Activated CD4-positive, alpha-beta T cell treated with anti-CD3 and anti-CD28 coated beads, Interleukin-2, amount 10 ng/mL, durations not matched to agents 7 days and 5 days (primary cell): ENCODE results near the gene LONRF2. TPM values are rescaled to one million over a fixed set of nuclear protein-coding genes. Genes with fewer than 3 reads are reported as not detected.
"Not testable (repeated sequence)": the region's sequence is repeated elsewhere in the genome, so short reads cannot be mapped to it uniquely, and the experiment has no call there.

ENCODE experiments used
- CTCF ChIA-PET: fragments of 350-600 bp; sonication (Branson Sonifier 250); formaldehyde crosslinking; loops from one replicate; lab custom pipeline; 2021; ENCODE audit warnings: antibody characterized with exemption; lab: Charles Lee
- POLR2A ChIA-PET: fragments of 350-600 bp; sonication (Branson Sonifier 250); formaldehyde crosslinking; loops from one replicate; lab custom pipeline; 2021; ENCODE audit warnings: antibody characterized with exemption; lab: Charles Lee
- DNase-seq: peaks from one replicate; pipeline ENCODE4 v3.0.0-alpha.2; 2020
- H3K27ac Mint-ChIP-seq: one replicate; pipeline ENCODE4 v1.8.0; 2021; ENCODE audit warnings: mild to moderate bottlenecking, moderate library complexity, mixed read lengths
- H3K27me3 Mint-ChIP-seq: one replicate; pipeline ENCODE4 v1.8.0; 2021; ENCODE audit warnings: mixed read lengths
- H3K36me3 Mint-ChIP-seq: one replicate; pipeline ENCODE4 v1.8.0; 2021; ENCODE audit warnings: low read depth, mixed read lengths
- H3K4me1 Mint-ChIP-seq: one replicate; pipeline ENCODE4 v1.8.0; 2021; ENCODE audit warnings: mixed read lengths
- H3K4me3 Mint-ChIP-seq: one replicate; pipeline ENCODE4 v1.8.0; 2021; ENCODE audit warnings: mild to moderate bottlenecking, moderate library complexity, mixed read lengths
- H3K9me3 Mint-ChIP-seq: one replicate; pipeline ENCODE4 v1.8.0; 2021; ENCODE audit warnings: mixed read lengths
- total RNA-seq, 2 experiments: library from RNA; stranded (reverse); gene quantifications; one replicate each; pipeline ENCODE4 v1.2.3, GENCODE V29; 2021

Gene LONRF2
- under 1 TPM; 0.02 TPM for total RNA-seq

GRCh38 chr2:100321866-100322820 lies at the start of gene LONRF2:
TSS of gene LONRF2 (minus strand) at chr2:100322501. CDS start at chr2:100322093, 408 bp downstream.
- H3K4me1 Mint-ChIP-seq = no peaks in the 10 kb centered on the region
- H3K9me3 Mint-ChIP-seq = peaks cover 12% of the 10 kb centered on the region
- peaks cover 2% of the 10 kb centered on the region for H3K36me3 Mint-ChIP-seq
- H3K4me3 Mint-ChIP-seq = no peak within 1 kb of the TSS
- no peak for DNase-seq
- CTCF ChIA-PET = interaction anchor here (0.6 to 1.1 kb wide), 2 partner anchors 59 to 1179 kb away, joined by 3 read pairs; no protein-coding TSS in a partner anchor
- H3K27me3 Mint-ChIP-seq = peaks cover 58% of the 10 kb centered on the region
- POLR2A ChIA-PET = no interaction called here
- no peak within 1 kb of the TSS for H3K27ac Mint-ChIP-seq

GRCh38 chr2:100367163-100367562 lies 44.9 kb upstream of the LONRF2 start:
- Mint-ChIP-seq H3K27me3 (peaks cover 32% of the 10 kb centered on the region), H3K4me1 (peaks cover 5% of the 10 kb centered on the region), H3K36me3 (no peaks in the 10 kb centered on the region), H3K27ac (peak overlapping the region; percentile 33), H3K4me3 (no peak overlapping the region), H3K9me3 (peaks cover 13% of the 10 kb centered on the region)
- no peak for DNase-seq
- ChIA-PET POLR2A (interaction anchor here (0.6 to 0.7 kb wide), 2 partner anchors 9 to 169 kb away, joined by 3 read pairs; no protein-coding TSS in a partner anchor), CTCF (no interaction called here)

DNA sequence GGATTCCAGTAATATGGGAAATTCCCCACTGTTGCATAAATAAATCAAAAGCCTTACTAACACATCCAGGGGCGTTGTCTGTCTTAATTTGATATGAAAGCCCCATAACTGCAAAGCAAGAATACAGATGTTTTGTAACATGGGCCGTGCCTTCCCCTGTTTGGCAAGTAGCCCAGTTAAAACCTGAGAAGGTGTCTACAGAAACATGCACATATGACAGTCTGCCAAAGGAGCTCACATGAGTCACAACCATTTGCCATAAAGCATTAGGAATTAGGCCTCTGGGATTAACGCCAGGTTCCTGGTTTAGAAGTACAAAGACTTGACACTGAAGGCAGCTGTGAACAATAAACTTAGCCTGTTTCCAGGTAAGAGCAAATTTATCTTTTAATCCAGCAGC lies 43.1 kb upstream of the LONRF2 start:
- Mint-ChIP-seq H3K9me3 (peaks cover 12% of the 10 kb centered on the region), H3K4me1 (peaks cover 5% of the 10 kb centered on the region), H3K4me3 (no peak overlapping the region), H3K36me3 (no peaks in the 10 kb centered on the region), H3K27ac (no peak overlapping the region), H3K27me3 (peaks cover 24% of the 10 kb centered on the region)
- ChIA-PET CTCF (no interaction called here), POLR2A (no interaction called here)
- no peak for DNase-seq

DNA sequence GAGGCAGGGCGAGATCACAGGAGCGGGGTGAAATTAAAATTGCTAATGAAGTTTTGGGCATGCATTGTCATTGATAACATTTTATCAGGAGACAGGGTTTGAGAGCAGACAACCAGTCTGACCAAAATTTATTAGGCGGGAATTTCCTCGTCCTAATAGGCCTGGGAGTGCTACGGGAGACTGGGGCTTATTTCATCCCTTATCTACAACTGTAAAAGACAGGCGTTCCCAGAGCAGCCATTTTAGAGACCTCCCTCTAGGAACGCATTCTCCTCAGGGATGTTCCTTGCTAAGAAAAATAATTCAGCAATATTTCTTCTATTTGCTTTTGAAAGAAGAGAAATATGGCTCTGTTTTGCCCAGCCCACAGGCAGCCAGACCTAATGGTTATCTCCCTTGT lies 40.0 kb upstream of the LONRF2 start:
- POLR2A ChIA-PET, H3K36me3 Mint-ChIP-seq, H3K4me1 Mint-ChIP-seq, DNase-seq, H3K4me3 Mint-ChIP-seq, CTCF ChIA-PET, H3K27me3 Mint-ChIP-seq, H3K27ac Mint-ChIP-seq: not testable (repeated sequence)
- peaks cover 11% of the 10 kb centered on the region for H3K9me3 Mint-ChIP-seq

DNA sequence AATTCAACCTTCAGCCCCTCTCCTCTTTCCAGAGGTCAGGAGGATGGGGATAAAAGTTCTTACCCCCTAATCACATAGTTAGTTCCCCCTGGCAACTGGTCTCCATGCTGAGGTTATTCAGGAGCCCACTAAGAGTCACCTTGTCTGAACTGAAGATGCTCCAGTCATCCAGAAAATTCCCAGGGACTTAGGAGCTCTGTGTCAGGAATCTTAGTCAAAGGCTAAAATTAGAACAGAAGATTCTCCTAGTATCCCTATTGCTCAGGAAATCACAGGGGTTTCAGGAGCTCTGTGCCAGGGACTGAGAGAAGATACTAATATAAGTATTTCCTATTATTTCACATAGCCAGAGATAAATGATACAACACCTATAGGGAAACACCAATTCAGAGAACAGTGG lies 37.3 kb upstream of the LONRF2 start:
- H3K4me3 Mint-ChIP-seq = no peak overlapping the region

GRCh38 chr2:100358554-100358953 lies 36.3 kb upstream of the LONRF2 start:
- Mint-ChIP-seq H3K27ac (no peak overlapping the region), H3K9me3 (peaks cover 11% of the 10 kb centered on the region), H3K27me3 (peaks cover 27% of the 10 kb centered on the region), H3K36me3 (no peaks in the 10 kb centered on the region), H3K4me1 (no peaks in the 10 kb centered on the region), H3K4me3 (no peak overlapping the region)
- ChIA-PET POLR2A (no interaction called here), CTCF (no interaction called here)
- no peak for DNase-seq

More for the DNA sequence above, 37.3 kb upstream of the LONRF2 start:
- H3K36me3 Mint-ChIP-seq = no peaks in the 10 kb centered on the region
- ChIA-PET CTCF (no interaction called here), POLR2A (no interaction called here)
- H3K4me1 Mint-ChIP-seq = no peaks in the 10 kb centered on the region
- no peak overlapping the region for H3K27ac Mint-ChIP-seq
- H3K9me3 Mint-ChIP-seq = peaks cover 11% of the 10 kb centered on the region
- H3K27me3 Mint-ChIP-seq = peaks cover 24% of the 10 kb centered on the region
- DNase-seq = no peak

DNA sequence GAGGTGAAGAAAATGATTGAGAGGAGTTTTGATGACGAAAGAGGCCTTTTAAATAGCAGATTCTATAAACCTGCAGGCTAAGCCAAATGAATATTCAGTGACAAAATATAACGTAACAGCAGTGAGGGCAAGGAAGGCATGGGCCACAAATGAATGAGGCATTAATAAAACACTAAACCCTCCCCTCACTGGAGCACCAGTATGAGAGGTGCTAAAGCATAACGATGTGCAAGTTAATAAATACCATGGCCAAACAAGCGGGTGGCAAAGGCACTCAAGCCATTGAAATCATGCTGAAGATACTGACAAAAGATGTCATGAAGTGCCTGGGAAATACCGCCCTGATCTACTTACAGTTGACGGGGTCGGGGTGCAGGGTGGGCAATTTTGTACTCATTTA lies 30.2 kb upstream of the LONRF2 start:
- Mint-ChIP-seq H3K36me3 (no peaks in the 10 kb centered on the region), H3K4me1 (no peaks in the 10 kb centered on the region), H3K27ac (no peak overlapping the region), H3K9me3 (peaks cover 2% of the 10 kb centered on the region), H3K27me3 (peaks cover 24% of the 10 kb centered on the region), H3K4me3 (no peak overlapping the region)
- no peak for DNase-seq
- POLR2A ChIA-PET = no interaction called here
- CTCF ChIA-PET = no interaction called here

- no peaks in the 10 kb centered on the region for H3K36me3 Mint-ChIP-seq
- DNase-seq = no peak
- H3K4me3 Mint-ChIP-seq = no peak overlapping the region
- H3K4me1 Mint-ChIP-seq = no peaks in the 10 kb centered on the region
- POLR2A ChIA-PET = no interaction called here
- CTCF ChIA-PET = no interaction called here
- H3K27me3 Mint-ChIP-seq = peaks cover 24% of the 10 kb centered on the region
- peaks cover 2% of the 10 kb centered on the region for H3K9me3 Mint-ChIP-seq
- no peak overlapping the region for H3K27ac Mint-ChIP-seq
These were observed 28.4 kb upstream of the LONRF2 start for GRCh38 chr2:100350661-100351185.

GRCh38 chr2:100345144-100345543 lies 22.8 kb upstream of the LONRF2 start:
- CTCF ChIA-PET = interaction anchor here (1.0 kb wide), 1 partner anchor 11 kb away, joined by 3 read pairs; no protein-coding TSS in a partner anchor
- H3K27me3 Mint-ChIP-seq = peaks cover 29% of the 10 kb centered on the region

DNA sequence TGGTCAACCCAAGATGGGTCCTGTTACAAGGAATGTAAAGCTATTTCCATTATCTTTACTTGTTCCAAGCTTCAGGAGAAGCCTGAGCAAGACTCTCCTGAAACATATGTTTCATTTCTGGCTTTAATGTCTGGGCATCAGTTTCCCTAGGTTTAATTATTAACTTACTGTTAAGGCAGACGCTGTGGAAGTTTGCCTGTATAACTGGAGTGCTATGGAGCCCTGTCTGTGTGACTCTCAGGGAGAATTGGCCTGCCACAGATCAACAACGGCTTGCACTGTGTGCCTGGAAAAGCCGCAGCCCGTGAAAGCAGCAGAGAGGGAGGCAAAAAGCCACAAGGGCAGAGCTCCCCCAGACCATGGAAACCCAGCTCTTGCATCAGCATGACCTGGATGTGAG lies 22.1 kb upstream of the LONRF2 start:
- no peak overlapping the region for H3K27ac Mint-ChIP-seq
- no peak for DNase-seq
- CTCF ChIA-PET = interaction anchor here (1.0 to 1.4 kb wide), 2 partner anchors 11 to 13 kb away, joined by 3 read pairs; no protein-coding TSS in a partner anchor
- POLR2A ChIA-PET = no interaction called here
- H3K4me1 Mint-ChIP-seq = no peaks in the 10 kb centered on the region
- no peak overlapping the region for H3K4me3 Mint-ChIP-seq
- H3K36me3 Mint-ChIP-seq = no peaks in the 10 kb centered on the region
- no peaks in the 10 kb centered on the region for H3K9me3 Mint-ChIP-seq
- peaks cover 31% of the 10 kb centered on the region for H3K27me3 Mint-ChIP-seq

More at GRCh38 chr2:100345144-100345543, 22.8 kb upstream of the LONRF2 start:
- H3K27ac Mint-ChIP-seq, DNase-seq, H3K4me3 Mint-ChIP-seq, H3K4me1 Mint-ChIP-seq, POLR2A ChIA-PET, H3K9me3 Mint-ChIP-seq, H3K36me3 Mint-ChIP-seq: not testable (repeated sequence)

- H3K4me1 Mint-ChIP-seq, DNase-seq, H3K9me3 Mint-ChIP-seq, H3K4me3 Mint-ChIP-seq, CTCF ChIA-PET, H3K27ac Mint-ChIP-seq, H3K36me3 Mint-ChIP-seq, POLR2A ChIA-PET: not testable (repeated sequence)
- peaks cover 33% of the 10 kb centered on the region for H3K27me3 Mint-ChIP-seq
These were observed 20.2 kb upstream of the LONRF2 start for GRCh38 chr2:100342466-100342865.

DNA sequence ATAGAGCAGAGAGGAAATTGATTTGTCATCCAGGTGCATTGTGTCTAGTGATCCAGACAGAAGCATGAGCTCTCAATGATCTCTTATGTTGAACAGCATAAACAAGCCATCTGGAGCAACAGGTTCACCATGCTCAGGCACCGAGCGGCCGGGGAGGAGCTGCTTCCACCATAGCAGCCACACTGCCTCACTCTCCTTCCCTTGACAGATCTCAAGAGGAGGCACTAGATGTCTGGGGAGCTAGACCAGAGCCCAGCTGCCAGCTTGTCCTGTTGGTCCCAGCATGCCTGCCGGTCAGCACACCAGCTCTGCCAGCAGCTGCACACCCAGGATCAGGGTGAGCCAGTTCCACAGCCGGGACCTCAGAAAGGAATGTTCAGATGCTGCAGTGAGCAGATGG lies 17.5 kb upstream of the LONRF2 start:
- no peak for DNase-seq
- no peaks in the 10 kb centered on the region for H3K36me3 Mint-ChIP-seq
- H3K27me3 Mint-ChIP-seq = peaks cover 29% of the 10 kb centered on the region
- ChIA-PET POLR2A (no interaction called here), CTCF (interaction anchor here (0.5 kb wide), 1 partner anchor 93 kb away, joined by 3 read pairs; no protein-coding TSS in a partner anchor)
- H3K4me3 Mint-ChIP-seq = no peak overlapping the region
- no peaks in the 10 kb centered on the region for H3K4me1 Mint-ChIP-seq
- H3K9me3 Mint-ChIP-seq = no peaks in the 10 kb centered on the region
- no peak overlapping the region for H3K27ac Mint-ChIP-seq

DNA sequence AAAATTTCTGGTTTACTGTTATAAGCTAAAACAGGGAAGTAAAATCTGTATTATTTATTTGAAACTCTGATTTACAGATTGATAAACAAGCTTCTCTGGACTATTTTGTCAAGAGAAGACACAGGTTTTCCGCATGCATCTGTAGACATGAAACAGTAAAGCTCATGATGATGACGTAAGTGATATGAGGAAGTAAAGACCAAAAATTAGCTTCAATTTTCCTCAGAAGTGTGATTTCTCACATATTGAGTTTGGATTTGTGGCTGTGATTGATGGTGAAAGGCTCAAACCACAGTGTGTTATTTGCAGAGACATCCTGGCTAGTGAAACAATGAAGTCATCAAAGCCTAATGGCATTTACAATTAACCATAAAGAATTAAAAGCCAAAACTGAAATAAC lies 12.6 kb upstream of the LONRF2 start:
- Mint-ChIP-seq H3K36me3 (no peaks in the 10 kb centered on the region), H3K27me3 (peaks cover 31% of the 10 kb centered on the region), H3K27ac (no peak overlapping the region), H3K4me1 (no peaks in the 10 kb centered on the region), H3K9me3 (no peaks in the 10 kb centered on the region), H3K4me3 (no peak overlapping the region)
- ChIA-PET CTCF (interaction anchor here (0.6 kb wide), 1 partner anchor 384 kb away, joined by 3 read pairs; no protein-coding TSS in a partner anchor), POLR2A (no interaction called here)
- no peak for DNase-seq
